ENCODE measurements around the gene TNIK. TPM values are rescaled to one million over a fixed set of nuclear protein-coding genes. Genes with fewer than 3 reads are reported as not detected.

The TNIK gene
- total and polyA plus RNA-seq, 4 donors: 3.7 to 9.8 (median 5.2) TPM

DNA sequence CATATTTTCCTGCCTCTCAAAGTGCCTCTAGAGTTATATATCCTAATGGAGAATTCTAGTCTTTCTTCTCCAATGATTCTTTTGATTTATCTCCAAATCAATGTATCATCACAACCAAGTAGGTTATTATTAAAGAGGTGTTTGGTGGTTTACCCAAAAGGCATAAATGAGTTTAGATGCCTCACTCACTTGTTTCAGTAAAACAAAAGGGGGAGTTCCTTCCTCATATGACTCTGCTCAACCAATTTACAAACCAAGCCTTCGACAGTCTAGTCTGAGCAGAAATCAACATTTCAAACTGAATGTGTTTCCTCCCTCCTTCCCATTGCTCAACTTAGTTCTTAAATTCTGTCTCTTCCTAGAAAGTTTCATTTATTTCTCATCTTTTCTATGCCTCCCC lies 116.5 kb downstream of the TNIK start:
- Histone ChIP-seq H3K27me3 (ENCODE audit: control insufficient read depth in 4 of 4, insufficient read depth in 4 of 4, low read length in 3 of 4) (no peaks in the 10 kb centered on the region), H3K36me3 (ENCODE audit: control insufficient read depth in 4 of 4, insufficient read depth in 3 of 4, low read depth in 1 of 4, low read length in 3 of 4) (no peaks in the 10 kb centered on the region), H3K4me1 (ENCODE audit: control insufficient read depth in 4 of 4, insufficient read depth in 4 of 4, low read length in 3 of 4) (peaks cover 6 to 14% (median 12%) of the 10 kb centered on the region in 4 donors), H3K9me3 (ENCODE audit: control insufficient read depth in 4 of 4, low read length in 3 of 4) (no peaks in the 10 kb centered on the region), H3K4me3 (ENCODE audit: low read depth in 1 of 3, low read length in 3 of 3) (no peak overlapping the region), H3K9ac (ENCODE audit: low read depth in 1 of 2, low read length in 2 of 2) (no peak overlapping the region), H3K27ac (ENCODE audit: low read depth in 1 of 2, low read length in 2 of 2) (no peak overlapping the region)
- 83% methylated on average over 1 of the region's 1 CpG for WGBS
- TF ChIP-seq HNF4G (IDR thresholded peaks at IDR 0.05) (no peak), NR2F2 (IDR thresholded peaks at IDR 0.05) (no peak), JUND (IDR thresholded peaks at IDR 0.05) (no peak), YY1 (IDR thresholded peaks at IDR 0.05) (no peak), FOXA1 (IDR thresholded peaks at IDR 0.05) (no peak), SP1 (IDR thresholded peaks at IDR 0.05) (no peak), RXRA (IDR thresholded peaks at IDR 0.05) (no peak), EGR1 (IDR thresholded peaks at IDR 0.05; ENCODE audit: low read depth in 2 of 2) (no peak), FOXA2 (IDR thresholded peaks at IDR 0.05) (no peak), RAD21 (IDR thresholded peaks at IDR 0.05) (no peak), GABPA (IDR thresholded peaks at IDR 0.05 in 1 of 2, conservative IDR thresholded peaks at IDR 0.05 in 1 of 2) (no peak), HNF4A (conservative IDR thresholded peaks at IDR 0.05) (no peak), TAF1 (conservative IDR thresholded peaks at IDR 0.05) (no peak)
- TF ChIP-seq, protein P1, sequence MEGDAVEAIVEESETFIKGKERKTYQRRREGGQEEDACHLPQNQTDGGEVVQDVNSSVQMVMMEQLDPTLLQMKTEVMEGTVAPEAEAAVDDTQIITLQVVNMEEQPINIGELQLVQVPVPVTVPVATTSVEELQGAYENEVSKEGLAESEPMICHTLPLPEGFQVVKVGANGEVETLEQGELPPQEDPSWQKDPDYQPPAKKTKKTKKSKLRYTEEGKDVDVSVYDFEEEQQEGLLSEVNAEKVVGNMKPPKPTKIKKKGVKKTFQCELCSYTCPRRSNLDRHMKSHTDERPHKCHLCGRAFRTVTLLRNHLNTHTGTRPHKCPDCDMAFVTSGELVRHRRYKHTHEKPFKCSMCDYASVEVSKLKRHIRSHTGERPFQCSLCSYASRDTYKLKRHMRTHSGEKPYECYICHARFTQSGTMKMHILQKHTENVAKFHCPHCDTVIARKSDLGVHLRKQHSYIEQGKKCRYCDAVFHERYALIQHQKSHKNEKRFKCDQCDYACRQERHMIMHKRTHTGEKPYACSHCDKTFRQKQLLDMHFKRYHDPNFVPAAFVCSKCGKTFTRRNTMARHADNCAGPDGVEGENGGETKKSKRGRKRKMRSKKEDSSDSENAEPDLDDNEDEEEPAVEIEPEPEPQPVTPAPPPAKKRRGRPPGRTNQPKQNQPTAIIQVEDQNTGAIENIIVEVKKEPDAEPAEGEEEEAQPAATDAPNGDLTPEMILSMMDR (IDR thresholded peaks at IDR 0.05; ENCODE audit: low read depth, low read length, missing input control): no peak
- TF ChIP-seq, protein P2, sequence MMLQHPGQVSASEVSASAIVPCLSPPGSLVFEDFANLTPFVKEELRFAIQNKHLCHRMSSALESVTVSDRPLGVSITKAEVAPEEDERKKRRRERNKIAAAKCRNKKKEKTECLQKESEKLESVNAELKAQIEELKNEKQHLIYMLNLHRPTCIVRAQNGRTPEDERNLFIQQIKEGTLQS (IDR thresholded peaks at IDR 0.05): no peak
- TF ChIP-seq, protein P3, sequence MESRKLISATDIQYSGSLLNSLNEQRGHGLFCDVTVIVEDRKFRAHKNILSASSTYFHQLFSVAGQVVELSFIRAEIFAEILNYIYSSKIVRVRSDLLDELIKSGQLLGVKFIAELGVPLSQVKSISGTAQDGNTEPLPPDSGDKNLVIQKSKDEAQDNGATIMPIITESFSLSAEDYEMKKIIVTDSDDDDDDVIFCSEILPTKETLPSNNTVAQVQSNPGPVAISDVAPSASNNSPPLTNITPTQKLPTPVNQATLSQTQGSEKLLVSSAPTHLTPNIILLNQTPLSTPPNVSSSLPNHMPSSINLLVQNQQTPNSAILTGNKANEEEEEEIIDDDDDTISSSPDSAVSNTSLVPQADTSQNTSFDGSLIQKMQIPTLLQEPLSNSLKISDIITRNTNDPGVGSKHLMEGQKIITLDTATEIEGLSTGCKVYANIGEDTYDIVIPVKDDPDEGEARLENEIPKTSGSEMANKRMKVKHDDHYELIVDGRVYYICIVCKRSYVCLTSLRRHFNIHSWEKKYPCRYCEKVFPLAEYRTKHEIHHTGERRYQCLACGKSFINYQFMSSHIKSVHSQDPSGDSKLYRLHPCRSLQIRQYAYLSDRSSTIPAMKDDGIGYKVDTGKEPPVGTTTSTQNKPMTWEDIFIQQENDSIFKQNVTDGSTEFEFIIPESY (IDR thresholded peaks at IDR 0.05): no peak
- TF ChIP-seq, protein P4, sequence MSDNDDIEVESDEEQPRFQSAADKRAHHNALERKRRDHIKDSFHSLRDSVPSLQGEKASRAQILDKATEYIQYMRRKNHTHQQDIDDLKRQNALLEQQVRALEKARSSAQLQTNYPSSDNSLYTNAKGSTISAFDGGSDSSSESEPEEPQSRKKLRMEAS (IDR thresholded peaks at IDR 0.05): no peak
- DNase-seq (ENCODE audit: low spot score): no peak

DNA sequence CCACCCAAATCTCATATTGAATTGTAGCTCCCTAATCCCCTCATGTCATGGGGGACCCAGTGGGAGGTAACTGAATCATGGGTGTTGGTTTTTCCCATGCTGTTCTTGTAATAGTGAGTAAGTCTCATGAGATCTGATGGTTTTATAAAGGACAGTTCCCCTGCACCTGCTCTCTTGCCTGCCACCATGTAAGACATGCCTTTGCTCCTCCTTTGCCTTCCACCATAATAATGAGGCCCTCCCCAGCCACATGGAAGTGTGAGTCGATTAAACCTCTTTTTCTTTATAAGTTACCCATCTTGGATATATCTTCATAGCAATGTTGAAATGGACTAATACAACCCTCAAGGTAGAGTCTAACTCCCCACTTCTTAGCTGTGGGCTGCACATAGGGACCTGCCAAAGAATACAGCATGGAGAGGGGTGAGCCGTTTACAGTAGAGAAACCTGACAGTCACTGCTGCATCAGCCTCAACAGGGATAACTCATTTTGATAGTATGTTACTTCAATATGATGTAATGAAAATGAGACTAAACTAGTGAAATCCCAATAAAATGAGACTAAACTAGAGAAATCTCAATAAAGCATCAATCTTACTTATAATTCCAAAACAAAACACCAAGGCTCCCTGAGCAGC lies 117.3 kb downstream of the TNIK start:
- Histone ChIP-seq H3K36me3 (ENCODE audit: control insufficient read depth in 4 of 4, insufficient read depth in 3 of 4, low read depth in 1 of 4, low read length in 3 of 4) (no peaks in the 10 kb centered on the region), H3K9ac (ENCODE audit: low read depth in 1 of 2, low read length in 2 of 2) (no peak overlapping the region), H3K9me3 (ENCODE audit: control insufficient read depth in 4 of 4, low read length in 3 of 4) (no peaks in the 10 kb centered on the region), H3K27me3 (ENCODE audit: control insufficient read depth in 4 of 4, insufficient read depth in 4 of 4, low read length in 3 of 4) (no peaks in the 10 kb centered on the region), H3K4me1 (ENCODE audit: control insufficient read depth in 4 of 4, insufficient read depth in 4 of 4, low read length in 3 of 4) (peaks cover 6 to 14% (median 12%) of the 10 kb centered on the region in 4 donors), H3K27ac (ENCODE audit: low read depth in 1 of 2, low read length in 2 of 2) (no peak overlapping the region), H3K4me3 (ENCODE audit: low read depth in 1 of 3, low read length in 3 of 3) (no peak overlapping the region)
- WGBS: 93% methylated on average over 2 of the region's 2 CpGs
- TF ChIP-seq HNF4A (conservative IDR thresholded peaks at IDR 0.05): no peak
- TF ChIP-seq RXRA (IDR thresholded peaks at IDR 0.05): no peak
- no peak for TF ChIP-seq YY1 (IDR thresholded peaks at IDR 0.05)
- DNase-seq (ENCODE audit: low spot score): no peak
